ENCODE results near the gene ZNF70.

ZNF70 gene

GRCh38 chr22:23695571-23696325 is 55.2 kb downstream of the ZNF70 start:
- no peak overlapping the region for H2AFZ ChIP-seq (ENCODE audit: low read length)
- H3F3A ChIP-seq (ENCODE audit: insufficient read depth, low read length): no peaks in the 10 kb centered on the region
- H3K27ac ChIP-seq (ENCODE audit: low read depth, low read length, poor library complexity, severe bottlenecking): peak overlapping the region; percentile 77
- H3K27me3 ChIP-seq (ENCODE audit: insufficient read depth, low read length): no peaks in the 10 kb centered on the region
- peak overlapping the region; percentile 40; the same call in 1 of the 2 replicates for H3K9ac ChIP-seq (ENCODE audit: low read length)
- H3K9me2 ChIP-seq (ENCODE audit: low read depth, low read length): no peaks in the 10 kb centered on the region
- peaks cover 59% of the 10 kb centered on the region for H3K36me3 ChIP-seq (ENCODE audit: insufficient read depth, low read length)
- peaks cover 17% of the 10 kb centered on the region for H3K4me1 ChIP-seq (ENCODE audit: insufficient read depth, low read length, severe bottlenecking)
- H3K79me2 ChIP-seq (ENCODE audit: insufficient read depth, low read length): no peaks in the 10 kb centered on the region
- H3K4me2 ChIP-seq (ENCODE audit: low read length): peak overlapping the region; percentile 50; the same call in 1 of the 2 replicates
- H3K4me3 ChIP-seq (ENCODE audit: low read depth, low read length, poor library complexity, severe bottlenecking): no peak overlapping the region
- no peaks in the 10 kb centered on the region for H3K9me3 ChIP-seq (ENCODE audit: low read length)
- TF ChIP-seq EZH2 (IDR thresholded peaks at IDR 0.05; ENCODE audit: borderline replicate concordance, low read length) (no peak), CTCF (IDR thresholded peaks at IDR 0.05; ENCODE audit: low read length) (no peak)
- H4K20me1 ChIP-seq (ENCODE audit: insufficient read depth, low read length): no peaks in the 10 kb centered on the region

- Histone ChIP-seq H3K36me3 (ENCODE audit: insufficient read depth, low read length) (peaks cover 58% of the 10 kb centered on the region), H3K4me3 (ENCODE audit: low read depth, low read length, poor library complexity, severe bottlenecking) (no peak overlapping the region), H3K4me1 (ENCODE audit: insufficient read depth, low read length, severe bottlenecking) (peaks cover 17% of the 10 kb centered on the region), H3K4me2 (ENCODE audit: low read length) (no peak overlapping the region), H3K9me3 (ENCODE audit: low read length) (no peaks in the 10 kb centered on the region), H2AFZ (ENCODE audit: low read length) (no peak overlapping the region), H3K27ac (ENCODE audit: low read depth, low read length, poor library complexity, severe bottlenecking) (peak overlapping the region; percentile 77), H3F3A (ENCODE audit: insufficient read depth, low read length) (no peaks in the 10 kb centered on the region), H4K20me1 (ENCODE audit: insufficient read depth, low read length) (no peaks in the 10 kb centered on the region), H3K9ac (ENCODE audit: low read length) (no peak overlapping the region), H3K9me2 (ENCODE audit: low read depth, low read length) (no peaks in the 10 kb centered on the region), H3K79me2 (ENCODE audit: insufficient read depth, low read length) (no peaks in the 10 kb centered on the region), H3K27me3 (ENCODE audit: insufficient read depth, low read length) (no peaks in the 10 kb centered on the region)
- TF ChIP-seq CTCF (IDR thresholded peaks at IDR 0.05; ENCODE audit: low read length) (no peak), EZH2 (IDR thresholded peaks at IDR 0.05; ENCODE audit: borderline replicate concordance, low read length) (no peak)
Measured at GRCh38 chr22:23695141-23695540, 55.8 kb downstream of the ZNF70 start.

GRCh38 chr22:23693979-23694680 is 56.8 kb downstream of the ZNF70 start:
- Histone ChIP-seq H3K9ac (ENCODE audit: low read length) (no peak overlapping the region), H3K27me3 (ENCODE audit: insufficient read depth, low read length) (no peaks in the 10 kb centered on the region), H3K4me1 (ENCODE audit: insufficient read depth, low read length, severe bottlenecking) (peaks cover 17% of the 10 kb centered on the region), H4K20me1 (ENCODE audit: insufficient read depth, low read length) (no peaks in the 10 kb centered on the region), H3K27ac (ENCODE audit: low read depth, low read length, poor library complexity, severe bottlenecking) (no peak overlapping the region), H3K9me3 (ENCODE audit: low read length) (no peaks in the 10 kb centered on the region), H3F3A (ENCODE audit: insufficient read depth, low read length) (no peaks in the 10 kb centered on the region), H3K79me2 (ENCODE audit: insufficient read depth, low read length) (no peaks in the 10 kb centered on the region), H3K4me2 (ENCODE audit: low read length) (no peak overlapping the region), H3K4me3 (ENCODE audit: low read depth, low read length, poor library complexity, severe bottlenecking) (no peak overlapping the region), H3K9me2 (ENCODE audit: low read depth, low read length) (no peaks in the 10 kb centered on the region), H3K36me3 (ENCODE audit: insufficient read depth, low read length) (peaks cover 51% of the 10 kb centered on the region), H2AFZ (ENCODE audit: low read length) (no peak overlapping the region)
- TF ChIP-seq CTCF (IDR thresholded peaks at IDR 0.05; ENCODE audit: low read length): no peak
- TF ChIP-seq EZH2 (IDR thresholded peaks at IDR 0.05; ENCODE audit: borderline replicate concordance, low read length): no peak
